ENCODE measurements around the gene PADI3.

The PADI3 gene

GRCh38 chr1:17248781-17249180 is at the start of gene PADI3:
TSS of gene PADI3 (plus strand) at chr1:17249098. CDS start at chr1:17249138, 40 bp downstream.
- Histone ChIP-seq H3K9me3 (ENCODE audit: control insufficient read depth in 1 of 2, low read length in 2 of 2) (no peaks in the 10 kb centered on the region), H3K9ac (ENCODE audit: low read depth in 1 of 2, low read length in 2 of 2) (no peak within 1 kb of the TSS), H3K27ac (ENCODE audit: low read depth, low read length) (no peak within 1 kb of the TSS), H3K4me3 (ENCODE audit: low read depth in 1 of 2, low read length in 2 of 2) (no peak within 1 kb of the TSS), H3K36me3 (ENCODE audit: control insufficient read depth in 1 of 2, insufficient read depth in 2 of 2, low read length in 2 of 2) (no peaks in the 10 kb centered on the region), H3K27me3 (ENCODE audit: control insufficient read depth in 1 of 2, insufficient read depth in 2 of 2, low read length in 2 of 2) (no peaks in the 10 kb centered on the region), H3K4me1 (ENCODE audit: control insufficient read depth in 1 of 2, insufficient read depth in 2 of 2, low read length in 2 of 2) (peaks cover 7 to 13% of the 10 kb centered on the region in 2 donors)

- Histone ChIP-seq H3K27ac (ENCODE audit: low read depth, low read length) (no peak overlapping the region), H3K4me3 (ENCODE audit: low read depth in 1 of 2, low read length in 2 of 2) (no peak overlapping the region), H3K9ac (ENCODE audit: low read depth in 1 of 2, low read length in 2 of 2) (no peak overlapping the region), H3K27me3 (ENCODE audit: control insufficient read depth in 1 of 2, insufficient read depth in 2 of 2, low read length in 2 of 2) (no peaks in the 10 kb centered on the region), H3K36me3 (ENCODE audit: control insufficient read depth in 1 of 2, insufficient read depth in 2 of 2, low read length in 2 of 2) (no peaks in the 10 kb centered on the region), H3K4me1 (ENCODE audit: control insufficient read depth in 1 of 2, insufficient read depth in 2 of 2, low read length in 2 of 2) (no peaks in the 10 kb centered on the region), H3K9me3 (ENCODE audit: control insufficient read depth in 1 of 2, low read length in 2 of 2) (no peaks in the 10 kb centered on the region)
Measured at GRCh38 chr1:17199267-17200044, 49.4 kb upstream of the PADI3 start.

- no peaks in the 10 kb centered on the region for H3K9me3 ChIP-seq (ENCODE audit: control insufficient read depth in 1 of 2, low read length in 2 of 2)
- no peak overlapping the region for H3K4me3 ChIP-seq (ENCODE audit: low read depth in 1 of 2, low read length in 2 of 2)
- H3K4me1 ChIP-seq (ENCODE audit: control insufficient read depth in 1 of 2, insufficient read depth in 2 of 2, low read length in 2 of 2), result no peaks in the 10 kb centered on the region
- no peak overlapping the region for H3K9ac ChIP-seq (ENCODE audit: low read depth in 1 of 2, low read length in 2 of 2)
- no peak overlapping the region for H3K27ac ChIP-seq (ENCODE audit: low read depth, low read length)
- H3K36me3 ChIP-seq (ENCODE audit: control insufficient read depth in 1 of 2, insufficient read depth in 2 of 2, low read length in 2 of 2), result no peaks in the 10 kb centered on the region
- H3K27me3 ChIP-seq (ENCODE audit: control insufficient read depth in 1 of 2, insufficient read depth in 2 of 2, low read length in 2 of 2), result peaks cover 0 to 3% of the 10 kb centered on the region in 2 donors
Measured at GRCh38 chr1:17200246-17200645, 48.7 kb upstream of the PADI3 start.

- Histone ChIP-seq H3K4me3 (ENCODE audit: low read depth in 1 of 2, low read length in 2 of 2) (no peak overlapping the region), H3K9me3 (ENCODE audit: control insufficient read depth in 1 of 2, low read length in 2 of 2) (no peaks in the 10 kb centered on the region), H3K27me3 (ENCODE audit: control insufficient read depth in 1 of 2, insufficient read depth in 2 of 2, low read length in 2 of 2) (peaks cover 0 to 3% of the 10 kb centered on the region in 2 donors), H3K9ac (ENCODE audit: low read depth in 1 of 2, low read length in 2 of 2) (no peak overlapping the region), H3K4me1 (ENCODE audit: control insufficient read depth in 1 of 2, insufficient read depth in 2 of 2, low read length in 2 of 2) (no peaks in the 10 kb centered on the region), H3K27ac (ENCODE audit: low read depth, low read length) (no peak overlapping the region), H3K36me3 (ENCODE audit: control insufficient read depth in 1 of 2, insufficient read depth in 2 of 2, low read length in 2 of 2) (no peaks in the 10 kb centered on the region)
Measured at GRCh38 chr1:17200756-17201155, 48.1 kb upstream of the PADI3 start.

GRCh38 chr1:17201201-17202021 is 47.5 kb upstream of the PADI3 start:
- H3K9me3 ChIP-seq (ENCODE audit: control insufficient read depth in 1 of 2, low read length in 2 of 2), result no peaks in the 10 kb centered on the region
- no peaks in the 10 kb centered on the region for H3K36me3 ChIP-seq (ENCODE audit: control insufficient read depth in 1 of 2, insufficient read depth in 2 of 2, low read length in 2 of 2)
- H3K27ac ChIP-seq (ENCODE audit: low read depth, low read length), result no peak overlapping the region
- H3K4me3 ChIP-seq (ENCODE audit: low read depth in 1 of 2, low read length in 2 of 2), result no peak overlapping the region
- no peak overlapping the region for H3K9ac ChIP-seq (ENCODE audit: low read depth in 1 of 2, low read length in 2 of 2)
- peaks cover 0 to 3% of the 10 kb centered on the region in 2 donors for H3K27me3 ChIP-seq (ENCODE audit: control insufficient read depth in 1 of 2, insufficient read depth in 2 of 2, low read length in 2 of 2)
- no peaks in the 10 kb centered on the region for H3K4me1 ChIP-seq (ENCODE audit: control insufficient read depth in 1 of 2, insufficient read depth in 2 of 2, low read length in 2 of 2)

- Histone ChIP-seq H3K36me3 (ENCODE audit: control insufficient read depth in 1 of 2, insufficient read depth in 2 of 2, low read length in 2 of 2) (no peaks in the 10 kb centered on the region), H3K9ac (ENCODE audit: low read depth in 1 of 2, low read length in 2 of 2) (no peak within 1 kb of the TSS), H3K4me3 (ENCODE audit: low read depth in 1 of 2, low read length in 2 of 2) (no peak within 1 kb of the TSS), H3K27ac (ENCODE audit: low read depth, low read length) (no peak within 1 kb of the TSS), H3K27me3 (ENCODE audit: control insufficient read depth in 1 of 2, insufficient read depth in 2 of 2, low read length in 2 of 2) (peaks cover 0 to 3% of the 10 kb centered on the region in 2 donors), H3K9me3 (ENCODE audit: control insufficient read depth in 1 of 2, low read length in 2 of 2) (no peaks in the 10 kb centered on the region), H3K4me1 (ENCODE audit: control insufficient read depth in 1 of 2, insufficient read depth in 2 of 2, low read length in 2 of 2) (no peaks in the 10 kb centered on the region)
Measured at GRCh38 chr1:17204546-17205440, 44.1 kb upstream of the PADI3 start, which contains the start of gene PADI1. TSS of gene PADI1 (plus strand) at chr1:17205128. CDS start at chr1:17205218, 90 bp downstream.

- Histone ChIP-seq H3K4me1 (ENCODE audit: control insufficient read depth in 1 of 2, insufficient read depth in 2 of 2, low read length in 2 of 2) (no peaks in the 10 kb centered on the region), H3K36me3 (ENCODE audit: control insufficient read depth in 1 of 2, insufficient read depth in 2 of 2, low read length in 2 of 2) (no peaks in the 10 kb centered on the region), H3K4me3 (ENCODE audit: low read depth in 1 of 2, low read length in 2 of 2) (no peak overlapping the region), H3K9ac (ENCODE audit: low read depth in 1 of 2, low read length in 2 of 2) (no peak overlapping the region), H3K27ac (ENCODE audit: low read depth, low read length) (no peak overlapping the region), H3K27me3 (ENCODE audit: control insufficient read depth in 1 of 2, insufficient read depth in 2 of 2, low read length in 2 of 2) (peaks cover 0 to 3% of the 10 kb centered on the region in 2 donors), H3K9me3 (ENCODE audit: control insufficient read depth in 1 of 2, low read length in 2 of 2) (no peaks in the 10 kb centered on the region)
Measured at GRCh38 chr1:17205652-17206051, 43.2 kb upstream of the PADI3 start.

- H3K27me3 ChIP-seq (ENCODE audit: control insufficient read depth in 1 of 2, insufficient read depth in 2 of 2, low read length in 2 of 2), result peaks cover 0 to 3% of the 10 kb centered on the region in 2 donors
- no peaks in the 10 kb centered on the region for H3K4me1 ChIP-seq (ENCODE audit: control insufficient read depth in 1 of 2, insufficient read depth in 2 of 2, low read length in 2 of 2)
- no peak overlapping the region for H3K9ac ChIP-seq (ENCODE audit: low read depth in 1 of 2, low read length in 2 of 2)
- no peaks in the 10 kb centered on the region for H3K36me3 ChIP-seq (ENCODE audit: control insufficient read depth in 1 of 2, insufficient read depth in 2 of 2, low read length in 2 of 2)
- H3K9me3 ChIP-seq (ENCODE audit: control insufficient read depth in 1 of 2, low read length in 2 of 2), result no peaks in the 10 kb centered on the region
- no peak overlapping the region for H3K4me3 ChIP-seq (ENCODE audit: low read depth in 1 of 2, low read length in 2 of 2)
- H3K27ac ChIP-seq (ENCODE audit: low read depth, low read length), result no peak overlapping the region
Measured at GRCh38 chr1:17206196-17206595, 42.7 kb upstream of the PADI3 start.

- Histone ChIP-seq H3K4me1 (ENCODE audit: control insufficient read depth in 1 of 2, insufficient read depth in 2 of 2, low read length in 2 of 2) (no peaks in the 10 kb centered on the region), H3K9me3 (ENCODE audit: control insufficient read depth in 1 of 2, low read length in 2 of 2) (no peaks in the 10 kb centered on the region), H3K36me3 (ENCODE audit: control insufficient read depth in 1 of 2, insufficient read depth in 2 of 2, low read length in 2 of 2) (no peaks in the 10 kb centered on the region), H3K27ac (ENCODE audit: low read depth, low read length) (no peak overlapping the region), H3K4me3 (ENCODE audit: low read depth in 1 of 2, low read length in 2 of 2) (no peak overlapping the region), H3K27me3 (ENCODE audit: control insufficient read depth in 1 of 2, insufficient read depth in 2 of 2, low read length in 2 of 2) (peaks cover 0 to 3% of the 10 kb centered on the region in 2 donors), H3K9ac (ENCODE audit: low read depth in 1 of 2, low read length in 2 of 2) (no peak overlapping the region)
Measured at GRCh38 chr1:17207046-17207445, 41.9 kb upstream of the PADI3 start.
